ENCODE measurements around the gene IGF1R.

IGF1R gene

DNA sequence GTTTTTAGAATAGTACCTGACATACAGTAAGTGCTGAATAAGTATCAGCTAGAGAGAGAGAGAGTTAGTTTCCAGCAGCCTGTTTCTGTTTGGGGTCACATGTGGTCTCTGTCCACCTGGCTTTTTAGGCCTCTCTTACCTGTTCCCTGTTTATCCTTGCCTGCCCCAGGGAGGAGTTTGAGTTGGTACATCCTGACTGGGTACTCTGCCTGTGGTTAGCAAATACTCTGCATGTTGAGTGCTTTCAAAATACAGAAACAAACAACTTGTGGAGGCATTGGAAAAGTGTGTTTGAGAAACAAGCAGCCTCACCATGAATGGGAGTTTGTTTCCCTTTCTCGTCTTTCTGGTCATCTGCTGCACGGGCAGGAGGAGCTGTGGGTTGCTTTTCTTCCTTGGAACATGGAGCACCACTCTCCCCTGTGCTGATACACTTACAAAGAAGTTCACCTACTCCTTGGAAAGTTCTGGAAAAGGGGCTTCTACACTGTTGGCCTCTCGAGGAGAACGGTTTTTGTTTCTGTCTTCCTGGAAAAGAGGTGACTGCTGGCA, 193.2 kb downstream of the IGF1R start:
- no peak for FAIRE-seq

GRCh38 chr15:98842192-98842972, 194.0 kb downstream of the IGF1R start:
- no peak for FAIRE-seq

GRCh38 chr15:98842973-98843285, 194.6 kb downstream of the IGF1R start:
- no peak for FAIRE-seq

DNA sequence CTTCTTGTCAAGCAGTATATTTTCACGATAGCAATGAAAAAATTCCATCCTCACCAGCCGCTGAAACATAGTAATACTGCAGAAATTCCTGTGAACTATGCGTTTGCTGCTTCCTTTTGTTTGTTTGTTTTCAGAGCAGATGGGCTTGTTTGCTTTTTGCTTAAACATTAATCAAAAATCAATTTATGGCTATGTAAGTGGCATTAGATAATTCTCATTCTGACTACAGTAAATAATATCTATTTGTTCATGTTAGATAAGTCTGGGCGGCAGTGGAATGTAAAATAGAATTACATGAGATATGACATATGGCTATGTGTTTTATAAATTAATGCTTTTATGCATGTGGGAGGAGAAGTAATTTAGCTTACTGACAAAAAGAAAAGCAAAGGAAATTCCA, 195.5 kb downstream of the IGF1R start:
- FAIRE-seq: no peak

- no peak for FAIRE-seq
These were observed 195.9 kb downstream of the IGF1R start for GRCh38 chr15:98844261-98844660.

- FAIRE-seq: no peak
These were observed 197.0 kb downstream of the IGF1R start for GRCh38 chr15:98845138-98845884.

- peak; percentile 79 for FAIRE-seq
These were observed 202.7 kb downstream of the IGF1R start for GRCh38 chr15:98850961-98851572.

GRCh38 chr15:98853161-98853560, 204.8 kb downstream of the IGF1R start:
- peak; percentile 51 for FAIRE-seq

DNA sequence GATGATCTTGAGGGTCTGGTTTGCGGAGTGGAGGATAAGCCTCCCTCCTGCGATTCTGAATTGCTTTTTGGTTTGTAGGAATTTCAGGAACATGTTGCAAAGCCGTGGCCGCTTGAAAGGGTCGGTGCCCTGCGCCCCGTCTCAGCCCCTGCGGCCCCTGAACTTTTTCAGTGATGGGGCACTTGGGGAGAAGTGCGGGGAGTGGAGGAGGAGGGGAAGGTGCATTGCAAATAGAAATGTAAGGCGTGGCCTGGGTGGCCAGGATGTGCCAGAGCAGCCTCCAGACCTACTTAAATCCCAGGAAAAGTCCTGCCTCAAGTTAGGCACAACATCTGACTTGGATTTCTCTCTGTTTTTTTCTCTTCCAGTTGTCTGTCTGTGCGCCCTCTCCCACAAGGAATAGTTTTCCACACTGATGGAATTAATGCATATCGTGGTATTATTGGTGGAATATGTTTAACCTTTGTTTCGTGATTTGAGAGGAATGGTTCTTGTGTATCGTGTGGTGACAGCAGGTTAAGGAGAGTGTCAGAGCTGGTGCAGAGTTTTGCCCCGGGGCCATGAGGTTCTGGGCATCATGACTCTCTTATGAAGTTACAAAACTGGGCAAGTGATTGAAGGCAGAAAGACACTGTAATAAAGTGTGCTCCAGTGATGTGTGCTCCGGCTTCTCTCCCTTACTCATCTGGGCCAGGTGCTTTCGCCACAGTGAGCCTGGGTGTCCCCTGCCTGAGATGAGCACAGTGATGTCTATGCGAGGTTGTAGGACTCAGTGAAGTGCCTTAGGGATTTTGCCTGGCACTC, 205.5 kb downstream of the IGF1R start:
- FAIRE-seq: no peak

DNA sequence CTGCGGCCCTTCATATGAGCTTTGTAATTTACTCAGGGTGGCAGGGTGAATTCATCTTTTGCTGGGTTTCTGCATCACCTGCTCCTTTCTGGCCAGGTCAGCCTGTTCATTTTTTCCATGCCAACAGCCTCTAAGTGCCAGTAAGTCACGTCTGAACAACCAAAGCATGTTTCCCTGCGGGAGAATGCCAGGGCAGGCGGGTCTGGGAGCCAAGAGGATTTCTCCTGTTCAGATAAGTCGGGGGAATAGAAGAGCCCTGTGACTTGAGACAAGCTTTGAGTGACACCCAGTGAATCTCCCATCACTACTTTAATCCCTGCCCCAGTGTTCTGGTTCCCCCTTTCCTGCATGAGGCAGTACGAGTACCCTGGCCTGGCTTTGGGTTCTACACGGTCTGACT, 206.2 kb downstream of the IGF1R start:
- no peak for FAIRE-seq

DNA sequence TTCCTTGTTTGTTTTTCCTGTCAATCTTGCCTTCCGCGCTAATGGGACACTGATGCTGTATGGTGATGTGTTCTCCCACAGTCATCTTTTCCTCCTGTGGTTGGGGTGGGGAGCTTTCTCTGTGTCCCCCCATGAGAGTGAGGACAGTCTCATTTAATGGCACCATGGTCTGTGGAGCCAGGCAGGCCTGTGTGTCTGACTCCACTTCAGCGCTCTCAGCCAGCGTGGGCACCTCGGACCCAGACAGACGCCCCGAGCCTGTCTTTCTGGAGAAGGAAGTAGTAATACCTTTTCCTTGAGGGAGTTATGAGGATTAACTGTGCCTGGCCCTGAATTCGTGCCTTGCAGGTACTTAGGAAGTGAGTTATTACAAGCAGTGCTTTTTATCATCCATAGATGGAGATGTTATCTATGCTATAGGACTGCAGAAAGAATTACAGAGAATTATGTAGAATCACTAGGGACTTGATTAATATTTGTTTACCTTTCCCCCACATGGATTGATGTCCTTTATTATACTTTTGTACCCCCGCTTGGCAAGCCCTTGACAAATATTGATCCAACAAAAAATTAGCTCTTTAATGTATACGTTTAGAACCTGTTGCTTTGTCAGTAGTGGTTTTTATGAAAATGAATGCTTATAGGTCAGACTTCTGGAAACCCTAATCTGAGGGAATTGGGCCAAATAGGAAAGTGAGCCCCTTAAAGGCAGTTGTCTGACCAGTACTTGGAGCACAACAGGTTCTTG, 206.9 kb downstream of the IGF1R start:
- FAIRE-seq: no peak

GRCh38 chr15:98855815-98856531, 207.6 kb downstream of the IGF1R start:
- FAIRE-seq: no peak

- peak; percentile 45 for FAIRE-seq
These were observed 208.2 kb downstream of the IGF1R start for GRCh38 chr15:98856532-98856907.

DNA sequence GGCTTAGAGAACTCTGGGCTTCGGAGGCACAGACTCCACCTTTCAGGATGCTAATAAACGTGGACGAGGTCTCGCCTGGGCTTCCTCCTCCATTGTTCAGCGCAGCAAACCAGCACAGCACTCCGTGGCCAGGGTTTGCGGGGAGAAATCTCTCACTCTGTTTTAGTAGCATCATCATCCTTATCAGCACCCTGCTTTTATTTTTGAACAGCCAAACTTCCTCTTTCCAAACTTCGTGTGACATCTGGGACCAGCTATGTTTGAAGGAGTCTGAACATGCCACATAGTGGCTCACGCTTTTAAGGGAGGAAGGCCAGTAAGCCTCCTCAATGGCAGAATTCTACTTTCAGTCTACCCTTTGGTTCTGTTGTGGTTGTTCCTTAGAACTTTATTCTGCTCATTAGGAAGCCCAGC, 210.3 kb downstream of the IGF1R start:
- FAIRE-seq: no peak

DNA sequence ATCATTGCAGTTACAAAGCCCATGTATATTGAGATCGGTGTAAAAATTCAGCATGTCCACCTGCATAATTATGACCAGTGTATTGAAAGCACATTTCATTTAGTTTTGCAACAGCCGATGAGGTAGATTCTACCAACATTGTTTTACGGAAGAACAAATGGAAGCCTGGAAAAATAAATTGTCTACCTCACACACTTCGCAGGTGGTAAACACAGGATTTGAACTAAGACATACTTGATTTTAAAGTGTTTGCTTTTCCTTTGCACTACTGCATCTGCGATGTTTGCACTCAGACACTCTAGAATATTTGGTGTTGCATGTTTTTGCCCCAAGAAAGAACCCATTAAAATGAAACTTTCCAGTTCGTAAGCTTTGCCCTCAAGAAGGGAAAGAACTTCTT, 210.8 kb downstream of the IGF1R start:
- FAIRE-seq: no peak

DNA sequence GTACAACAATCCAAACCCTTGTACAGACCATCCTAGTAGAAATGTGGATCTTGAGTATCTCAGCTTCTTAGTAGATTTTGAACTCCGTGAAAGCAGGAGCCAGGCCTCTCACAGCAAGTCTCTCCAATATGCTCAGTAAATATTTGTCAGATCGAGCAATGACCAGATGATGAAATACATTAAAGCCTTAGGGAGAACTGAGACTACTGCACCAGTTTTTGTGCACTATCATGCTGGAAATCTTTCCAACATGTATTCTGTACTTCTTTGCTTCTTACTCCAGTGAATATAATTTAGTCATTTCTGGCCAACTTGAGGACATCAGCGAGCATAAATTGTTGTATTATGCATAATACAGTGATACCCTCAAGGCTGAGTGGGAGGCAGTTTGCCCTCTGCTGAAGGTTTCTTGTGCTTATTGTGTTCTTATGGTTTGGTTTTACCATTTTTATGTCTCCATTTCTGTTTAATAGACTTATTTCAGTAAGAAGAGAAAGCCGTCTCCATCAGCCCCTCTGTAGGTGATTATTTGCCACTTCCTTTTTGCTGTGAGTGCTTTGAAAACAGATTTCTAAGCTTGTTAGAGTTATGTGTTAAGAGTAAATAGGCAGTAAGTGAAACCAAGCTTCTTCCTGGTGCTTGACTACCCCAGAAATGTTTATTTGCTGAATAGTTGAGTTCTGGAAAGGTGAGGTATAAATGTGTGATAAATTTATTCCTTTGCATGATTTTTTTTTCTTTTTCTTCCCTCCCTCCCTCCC, 212.1 kb downstream of the IGF1R start:
- FAIRE-seq: no peak

DNA sequence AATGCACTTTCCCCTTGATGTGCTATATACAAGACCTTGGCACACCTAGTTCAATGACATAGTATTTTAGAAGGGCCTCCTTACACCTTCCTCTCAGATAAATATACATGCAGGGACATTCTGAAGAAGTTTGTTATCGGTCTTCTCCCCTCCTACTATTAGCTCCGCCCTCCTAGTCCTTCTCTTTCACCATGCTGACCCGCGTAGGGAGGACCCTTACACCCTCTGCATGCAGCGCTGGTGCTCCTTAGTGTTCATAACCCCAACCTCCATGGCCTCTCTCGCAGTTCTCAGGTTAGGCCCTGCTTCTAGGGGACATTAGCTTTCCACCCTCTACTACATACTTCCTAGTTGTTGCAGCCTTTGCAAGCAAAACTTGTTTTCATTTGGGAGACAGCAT, 212.8 kb downstream of the IGF1R start:
- no peak for FAIRE-seq

GRCh38 chr15:98863983-98864382, 215.6 kb downstream of the IGF1R start:
- FAIRE-seq: no peak

- peak; percentile 85 for FAIRE-seq
These were observed 217.3 kb downstream of the IGF1R start for GRCh38 chr15:98865397-98866339.

DNA sequence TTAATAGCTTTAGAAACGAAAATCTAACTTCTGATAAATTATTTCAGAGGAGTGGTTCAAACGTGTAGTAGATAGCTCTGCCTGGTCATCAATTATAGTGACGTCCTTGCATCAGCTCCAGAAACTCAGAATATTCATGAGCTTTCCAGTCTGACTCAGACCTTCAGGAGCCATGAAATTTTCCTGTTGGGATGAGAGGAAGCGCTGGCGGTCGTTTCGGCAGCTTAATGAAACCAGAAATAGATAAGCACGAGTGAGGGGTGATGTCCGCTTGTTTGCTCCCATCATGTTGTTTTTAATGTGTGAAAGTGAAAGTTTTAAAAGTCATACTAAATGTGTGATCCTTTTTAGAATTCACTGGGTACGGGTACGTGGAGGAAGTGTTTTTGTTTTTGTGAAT, 218.2 kb downstream of the IGF1R start:
- peak; percentile 34 for FAIRE-seq
